ENCODE data around the gene ZNF700.

- no peak for TF ChIP-seq CTCF (IDR thresholded peaks at IDR 0.05)
- no peak for TF ChIP-seq POLR2A (IDR thresholded peaks at IDR 0.05)
Observed at GRCh38 chr19:11950312-11950711, 25.4 kb downstream of the ZNF700 start.
